Measurements from ENCODE around the gene DSCAM. TPM values are rescaled to one million over a fixed set of nuclear protein-coding genes. Genes with fewer than 3 reads are reported as not detected.

Gene DSCAM
- total and polyA plus RNA-seq, 4 donors, result 0.02 to 0.25 (median 0.09) TPM

- Histone ChIP-seq H3K4me1 (ENCODE audit: control insufficient read depth in 5 of 5, insufficient read depth in 5 of 5, low read length in 5 of 5) (no peaks in the 10 kb centered on the region), H3K9me3 (ENCODE audit: control insufficient read depth in 4 of 4, insufficient read depth in 3 of 4, low read length in 3 of 4) (peaks cover 0 to 4% (median 0%) of the 10 kb centered on the region in 4 donors), H3K9ac (ENCODE audit: insufficient read depth in 1 of 2, low read length in 2 of 2) (no peak overlapping the region), H3K36me3 (ENCODE audit: control insufficient read depth in 4 of 4, insufficient read depth in 4 of 4, low read length in 4 of 4) (no peaks in the 10 kb centered on the region), H3K4me3 (no peak overlapping the region), H3K27ac (ENCODE audit: low read depth in 1 of 2, low read length in 1 of 2) (no peak overlapping the region), H3K27me3 (ENCODE audit: control insufficient read depth in 3 of 3, insufficient read depth in 3 of 3, low read length in 2 of 3) (no peaks in the 10 kb centered on the region)
- DNase-seq, result no peak
- TF ChIP-seq, protein P1, sequence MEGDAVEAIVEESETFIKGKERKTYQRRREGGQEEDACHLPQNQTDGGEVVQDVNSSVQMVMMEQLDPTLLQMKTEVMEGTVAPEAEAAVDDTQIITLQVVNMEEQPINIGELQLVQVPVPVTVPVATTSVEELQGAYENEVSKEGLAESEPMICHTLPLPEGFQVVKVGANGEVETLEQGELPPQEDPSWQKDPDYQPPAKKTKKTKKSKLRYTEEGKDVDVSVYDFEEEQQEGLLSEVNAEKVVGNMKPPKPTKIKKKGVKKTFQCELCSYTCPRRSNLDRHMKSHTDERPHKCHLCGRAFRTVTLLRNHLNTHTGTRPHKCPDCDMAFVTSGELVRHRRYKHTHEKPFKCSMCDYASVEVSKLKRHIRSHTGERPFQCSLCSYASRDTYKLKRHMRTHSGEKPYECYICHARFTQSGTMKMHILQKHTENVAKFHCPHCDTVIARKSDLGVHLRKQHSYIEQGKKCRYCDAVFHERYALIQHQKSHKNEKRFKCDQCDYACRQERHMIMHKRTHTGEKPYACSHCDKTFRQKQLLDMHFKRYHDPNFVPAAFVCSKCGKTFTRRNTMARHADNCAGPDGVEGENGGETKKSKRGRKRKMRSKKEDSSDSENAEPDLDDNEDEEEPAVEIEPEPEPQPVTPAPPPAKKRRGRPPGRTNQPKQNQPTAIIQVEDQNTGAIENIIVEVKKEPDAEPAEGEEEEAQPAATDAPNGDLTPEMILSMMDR (IDR thresholded peaks at IDR 0.05; ENCODE audit: control extremely low read depth, extremely low read depth), result no peak
- no peak for ATAC-seq (ENCODE audit: insufficient read depth, low FRiP score)
Measured at GRCh38 chr21:40299451-40299850, 547.5 kb downstream of the DSCAM start.

GRCh38 chr21:40294345-40294744 lies 552.6 kb downstream of the DSCAM start:
- Histone ChIP-seq H3K4me1 (ENCODE audit: control insufficient read depth in 5 of 5, insufficient read depth in 5 of 5, low read length in 5 of 5) (no peaks in the 10 kb centered on the region), H3K4me3 (no peak overlapping the region), H3K27me3 (ENCODE audit: control insufficient read depth in 3 of 3, insufficient read depth in 3 of 3, low read length in 2 of 3) (no peaks in the 10 kb centered on the region), H3K9ac (ENCODE audit: insufficient read depth in 1 of 2, low read length in 2 of 2) (no peak overlapping the region), H3K27ac (ENCODE audit: low read depth in 1 of 2, low read length in 1 of 2) (no peak overlapping the region), H3K9me3 (ENCODE audit: control insufficient read depth in 4 of 4, insufficient read depth in 3 of 4, low read length in 3 of 4) (peaks cover 0 to 4% (median 0%) of the 10 kb centered on the region in 4 donors), H3K36me3 (ENCODE audit: control insufficient read depth in 4 of 4, insufficient read depth in 4 of 4, low read length in 4 of 4) (no peaks in the 10 kb centered on the region)
- DNase-seq, result no peak
- 83 to 84% methylated on average over 2 of the region's 2 CpGs for WGBS, 2 donors
- TF ChIP-seq, protein P1 (IDR thresholded peaks at IDR 0.05; ENCODE audit: control extremely low read depth, extremely low read depth), result no peak
- no peak for ATAC-seq (ENCODE audit: insufficient read depth, low FRiP score)

- Histone ChIP-seq H3K27ac (ENCODE audit: low read depth in 1 of 2, low read length in 1 of 2) (no peak overlapping the region), H3K9ac (ENCODE audit: insufficient read depth in 1 of 2, low read length in 2 of 2) (no peak overlapping the region), H3K9me3 (ENCODE audit: control insufficient read depth in 4 of 4, insufficient read depth in 3 of 4, low read length in 3 of 4) (peaks cover 0 to 11% (median 0%) of the 10 kb centered on the region in 4 donors), H3K4me3 (no peak overlapping the region), H3K27me3 (ENCODE audit: control insufficient read depth in 3 of 3, insufficient read depth in 3 of 3, low read length in 2 of 3) (no peaks in the 10 kb centered on the region), H3K36me3 (ENCODE audit: control insufficient read depth in 4 of 4, insufficient read depth in 4 of 4, low read length in 4 of 4) (no peaks in the 10 kb centered on the region), H3K4me1 (ENCODE audit: control insufficient read depth in 5 of 5, insufficient read depth in 5 of 5, low read length in 5 of 5) (no peaks in the 10 kb centered on the region)
- 78 to 81% methylated on average over 7 of the region's 7 CpGs for WGBS, 2 donors
- TF ChIP-seq, protein P1 (IDR thresholded peaks at IDR 0.05; ENCODE audit: control extremely low read depth, extremely low read depth), result no peak
- DNase-seq, result no peak
- no peak for ATAC-seq (ENCODE audit: insufficient read depth, low FRiP score)
Measured at GRCh38 chr21:40291560-40291959, 555.4 kb downstream of the DSCAM start.

- Histone ChIP-seq H3K27me3 (ENCODE audit: control insufficient read depth in 3 of 3, insufficient read depth in 3 of 3, low read length in 2 of 3) (no peaks in the 10 kb centered on the region), H3K27ac (ENCODE audit: low read depth in 1 of 2, low read length in 1 of 2) (no peak overlapping the region), H3K9me3 (ENCODE audit: control insufficient read depth in 4 of 4, insufficient read depth in 3 of 4, low read length in 3 of 4) (peaks cover 0 to 7% (median 0%) of the 10 kb centered on the region in 4 donors), H3K36me3 (ENCODE audit: control insufficient read depth in 4 of 4, insufficient read depth in 4 of 4, low read length in 4 of 4) (no peaks in the 10 kb centered on the region), H3K4me1 (ENCODE audit: control insufficient read depth in 5 of 5, insufficient read depth in 5 of 5, low read length in 5 of 5) (no peaks in the 10 kb centered on the region), H3K4me3 (no peak overlapping the region), H3K9ac (ENCODE audit: insufficient read depth in 1 of 2, low read length in 2 of 2) (no peak overlapping the region)
- TF ChIP-seq, protein P1 (IDR thresholded peaks at IDR 0.05; ENCODE audit: control extremely low read depth, extremely low read depth), result no peak
- DNase-seq, result no peak
- no peak for ATAC-seq (ENCODE audit: insufficient read depth, low FRiP score)
- WGBS, 2 donors, result 94 to 96% methylated on average over 4 of the region's 4 CpGs
Measured at GRCh38 chr21:40284409-40284808, 562.5 kb downstream of the DSCAM start.

Data from lung (tissue), 12 donors.